Activated T-helper 9 cell treated with anti-CD3 and anti-CD28 coated beads, Interleukin-2, amount 50 U/mL, for 16 hours (primary cell): ENCODE measurements around the gene SLC23A2.
A peak's percentile ranks its signal among the peaks of the same experiment; 100 is the strongest.

Experiments used
- DNase-seq: peaks from one replicate; pipeline ENCODE4 v3.0.0-alpha.2; 2020; ENCODE audit warnings: low read depth

SLC23A2 gene

DNA sequence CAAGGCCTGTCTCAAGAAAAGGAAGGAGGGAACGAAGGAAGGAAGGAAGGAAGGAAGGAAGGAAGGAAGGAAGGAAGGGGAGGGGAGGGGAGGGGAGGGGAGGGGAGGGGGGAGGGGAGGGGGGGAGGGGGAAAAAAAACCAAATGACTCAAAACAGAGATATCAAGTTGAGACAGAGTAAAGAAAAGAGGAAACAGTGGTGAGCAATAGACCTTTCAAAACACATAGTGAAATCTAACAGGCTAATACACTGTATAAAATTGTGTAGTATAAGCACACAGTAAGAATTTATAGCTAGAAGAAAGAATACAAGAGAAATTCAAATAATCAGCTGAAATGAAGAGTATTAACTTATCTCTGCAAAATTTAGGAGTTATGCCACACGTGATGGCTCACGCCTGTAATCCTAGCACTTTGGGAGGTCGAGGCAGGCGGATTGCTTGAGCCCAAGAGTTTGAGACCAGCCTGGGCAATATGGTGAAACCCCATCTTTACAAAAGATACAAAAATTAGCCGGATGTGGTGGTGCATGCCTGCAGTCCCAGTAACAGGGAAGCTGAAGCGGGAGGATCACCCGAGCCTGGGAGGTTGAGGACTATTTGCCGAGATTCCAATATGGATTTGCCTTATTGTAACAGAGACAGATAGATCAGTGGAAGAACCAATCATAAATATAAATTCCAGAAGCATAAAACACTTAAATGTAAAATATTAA, 156.4 kb downstream of the SLC23A2 start:
- no peak for DNase-seq

DNA sequence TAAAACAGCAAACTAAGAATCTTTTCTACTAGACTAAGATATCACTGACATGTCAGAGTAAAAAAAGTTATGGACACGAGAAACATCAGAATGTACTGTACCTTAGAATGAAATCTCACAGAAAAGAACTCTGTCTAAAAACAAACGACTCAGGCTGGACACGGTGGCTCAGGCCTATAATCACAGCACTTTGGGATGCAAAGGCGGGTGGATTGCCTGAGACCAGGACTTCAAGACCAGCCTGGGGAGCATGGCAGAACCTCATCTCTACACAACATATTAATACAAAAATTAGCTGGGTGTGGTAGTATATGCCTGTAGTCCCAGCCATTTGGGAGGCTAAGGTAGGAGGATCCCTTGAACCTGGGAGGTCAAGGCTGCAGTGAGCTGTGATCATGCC, 157.0 kb downstream of the SLC23A2 start:
- DNase-seq, result no peak

DNA sequence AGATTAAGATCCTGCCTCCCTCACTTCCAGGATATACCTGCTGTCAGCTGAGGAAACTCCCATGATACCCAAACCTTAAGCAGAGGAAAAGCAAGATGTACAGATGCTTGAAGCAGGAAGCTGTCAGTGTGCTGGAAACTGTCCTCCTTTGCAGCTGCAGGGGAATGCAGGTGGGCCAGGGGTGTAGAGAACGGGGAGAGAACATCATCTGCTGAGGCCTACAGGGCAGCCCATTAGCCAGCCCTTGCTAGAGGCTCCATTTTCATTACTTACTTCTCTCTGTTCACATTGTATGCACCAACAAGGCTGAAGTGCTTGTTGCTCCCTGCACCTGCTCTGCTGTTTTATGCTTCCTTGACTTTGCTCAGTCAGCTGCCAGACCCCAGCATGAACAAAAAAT, 160.5 kb downstream of the SLC23A2 start:
- DNase-seq, result no peak

DNA sequence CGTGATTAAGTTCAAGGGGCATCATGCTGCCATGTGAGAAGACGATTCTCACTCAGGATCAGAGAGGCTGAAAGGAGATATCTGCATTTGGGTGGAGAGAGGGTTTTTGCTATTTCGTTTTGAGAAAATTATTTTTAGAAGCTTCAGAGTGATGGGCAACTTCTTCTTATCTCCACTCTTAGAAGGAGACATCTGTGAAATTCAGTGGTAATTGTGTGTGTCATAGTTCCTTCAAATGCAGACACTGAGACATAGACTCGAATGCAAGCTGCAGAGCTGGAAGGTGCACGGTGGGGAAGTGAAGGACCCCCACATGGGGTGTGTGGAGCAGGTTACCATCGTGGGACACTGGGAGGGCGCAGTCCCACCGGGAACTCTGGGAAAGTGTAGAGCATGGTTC, 162.8 kb downstream of the SLC23A2 start:
- no peak for DNase-seq

DNA sequence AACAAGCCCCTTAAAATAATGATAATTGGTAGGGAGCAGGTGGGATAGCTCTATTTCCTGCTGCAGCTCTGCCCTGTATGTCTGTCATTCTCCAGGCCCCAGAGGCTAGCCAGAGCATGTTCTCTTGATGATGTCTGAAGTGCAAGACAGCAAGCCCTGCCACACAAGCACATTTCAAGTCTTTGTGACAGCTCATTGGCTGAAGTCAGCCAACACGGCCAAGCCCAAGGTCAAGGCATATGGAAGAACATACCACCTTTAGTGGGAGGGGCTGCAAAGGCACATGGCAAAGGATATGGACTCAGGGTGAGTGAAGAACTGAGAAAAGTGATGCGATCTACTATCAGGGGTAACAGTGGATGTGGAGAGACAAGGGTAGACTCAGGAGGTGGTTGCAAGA, 163.6 kb downstream of the SLC23A2 start:
- no peak for DNase-seq

DNA sequence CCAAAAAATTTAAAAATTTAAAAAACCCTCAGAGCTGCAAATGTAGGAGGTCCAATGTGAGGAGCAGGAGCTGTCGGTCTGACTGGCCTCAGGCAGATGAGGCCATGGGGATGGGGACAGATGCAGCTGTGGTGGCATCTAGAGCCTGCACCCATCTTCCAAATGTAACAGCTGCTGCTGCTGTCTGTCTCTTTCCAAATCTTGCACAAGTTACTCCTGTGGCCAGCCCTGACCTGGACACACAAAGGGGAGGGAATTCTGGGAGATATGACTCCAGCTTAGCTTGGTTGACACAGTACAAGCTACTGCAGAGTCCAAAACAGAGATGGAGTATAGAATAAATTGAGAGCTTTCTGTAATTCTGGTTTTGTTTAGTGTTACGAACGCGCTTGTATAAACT, 164.4 kb downstream of the SLC23A2 start:
- DNase-seq, result no peak

DNA sequence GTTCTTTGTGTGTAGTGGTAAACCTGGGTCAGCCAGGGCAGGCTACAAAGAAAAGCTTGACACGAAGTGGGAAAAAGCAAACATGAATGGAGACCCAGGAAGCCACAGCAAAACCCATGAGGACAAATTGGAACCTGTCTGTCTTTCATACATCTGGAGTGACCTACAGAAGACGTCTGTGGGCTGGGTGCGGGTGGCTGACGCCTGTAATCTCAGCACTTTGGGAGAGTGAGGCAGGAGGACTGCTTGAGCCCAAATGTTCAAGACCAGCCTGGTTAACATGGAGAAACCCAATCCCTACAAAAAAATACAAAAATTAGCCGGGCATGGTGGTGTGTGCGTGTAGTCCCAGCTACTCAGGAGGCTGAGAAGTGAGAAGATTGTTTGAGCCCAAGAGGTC, 164.8 kb downstream of the SLC23A2 start:
- DNase-seq, result no peak

DNA sequence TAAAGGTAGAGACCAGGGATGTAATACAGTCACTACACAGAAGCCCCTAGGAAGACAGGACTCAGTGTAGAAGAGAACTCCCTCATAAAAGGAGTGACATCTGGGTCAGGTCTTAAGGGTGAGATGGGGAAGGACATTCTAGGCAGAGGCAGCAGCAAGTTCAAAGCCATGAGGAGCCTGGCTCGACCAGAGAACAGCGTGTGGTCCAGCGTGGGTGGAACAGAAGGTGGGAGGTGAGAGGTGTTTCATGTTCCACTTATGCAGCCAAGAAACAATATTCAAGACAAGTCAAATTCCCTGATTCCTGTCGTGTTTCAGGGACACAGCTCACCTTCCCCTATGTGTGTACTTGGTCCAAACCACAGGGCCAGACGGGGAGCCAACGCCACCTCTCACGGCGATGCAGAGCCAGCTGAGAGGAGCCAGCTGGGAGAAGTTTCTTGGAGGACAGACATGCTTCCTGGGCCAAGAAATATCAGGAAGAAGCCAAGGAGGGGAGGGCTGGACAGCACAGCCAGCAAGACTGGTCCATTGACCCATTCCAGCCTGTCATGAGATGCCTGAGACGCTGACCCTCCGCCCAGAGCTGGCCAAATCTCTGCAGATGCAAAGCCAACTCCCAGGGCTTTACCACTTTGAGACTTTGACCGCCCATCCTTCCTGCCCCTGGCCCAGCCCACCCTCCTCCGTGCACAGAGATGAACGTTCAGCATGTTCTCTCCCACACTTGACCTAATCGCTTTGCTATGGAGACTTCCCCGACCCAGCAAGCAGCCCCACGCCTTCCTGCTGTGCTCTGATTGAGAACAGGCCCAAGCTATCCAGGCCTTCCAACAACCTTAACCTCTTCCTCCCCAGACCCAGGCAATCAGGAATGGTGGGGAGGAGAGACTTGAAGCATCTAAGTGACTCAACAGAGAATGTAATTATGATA, 165.8 kb downstream of the SLC23A2 start:
- no peak for DNase-seq

DNA sequence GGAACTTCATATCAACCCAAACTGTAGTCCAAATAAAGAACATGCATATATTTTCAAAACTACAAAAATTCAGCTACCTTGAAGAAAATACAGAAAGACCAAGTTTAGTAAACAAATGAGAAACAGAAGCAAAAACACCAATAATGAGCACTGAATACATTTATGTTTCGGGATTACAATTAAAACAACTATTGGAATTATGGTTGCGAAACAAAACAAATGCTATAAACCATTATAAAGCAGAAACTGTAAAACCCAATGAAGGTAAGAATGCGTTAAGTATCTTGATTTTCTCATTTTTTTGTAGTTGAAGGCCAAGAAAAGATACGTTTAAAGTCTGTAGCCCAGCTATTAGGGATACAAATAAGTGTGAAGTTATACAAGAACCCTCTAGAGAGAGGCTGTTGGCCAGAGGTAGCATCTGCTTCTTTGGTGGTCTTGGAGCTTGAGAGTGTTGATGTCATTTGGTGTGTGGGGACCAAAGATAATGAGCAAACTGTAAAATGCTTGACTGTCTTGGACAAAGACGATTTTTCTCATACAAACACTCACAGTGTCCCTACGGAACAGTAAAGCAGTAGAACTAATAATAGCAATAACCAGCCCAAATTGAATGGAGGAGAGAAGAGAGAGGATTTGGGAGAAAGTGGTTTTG, 168.1 kb downstream of the SLC23A2 start:
- DNase-seq, result no peak

DNA sequence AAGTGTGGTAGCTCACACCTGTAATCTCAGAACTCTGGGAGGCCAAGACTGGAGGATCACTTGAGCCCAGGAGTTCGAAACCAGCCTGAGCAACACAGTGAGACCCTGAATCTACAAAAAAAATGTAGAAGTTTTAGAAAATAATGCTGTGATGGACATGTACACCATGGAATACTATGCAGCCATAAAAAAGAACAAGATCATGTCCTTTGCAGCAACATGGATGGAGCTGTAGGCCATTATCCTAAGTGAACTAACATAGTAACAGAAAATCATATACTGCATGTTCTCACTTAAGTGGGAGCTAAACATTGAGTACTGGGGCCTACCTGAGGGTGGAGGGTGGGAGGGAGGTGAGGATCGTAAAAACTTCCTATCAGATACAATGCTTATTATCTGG, 168.8 kb downstream of the SLC23A2 start:
- DNase-seq, result no peak

DNA sequence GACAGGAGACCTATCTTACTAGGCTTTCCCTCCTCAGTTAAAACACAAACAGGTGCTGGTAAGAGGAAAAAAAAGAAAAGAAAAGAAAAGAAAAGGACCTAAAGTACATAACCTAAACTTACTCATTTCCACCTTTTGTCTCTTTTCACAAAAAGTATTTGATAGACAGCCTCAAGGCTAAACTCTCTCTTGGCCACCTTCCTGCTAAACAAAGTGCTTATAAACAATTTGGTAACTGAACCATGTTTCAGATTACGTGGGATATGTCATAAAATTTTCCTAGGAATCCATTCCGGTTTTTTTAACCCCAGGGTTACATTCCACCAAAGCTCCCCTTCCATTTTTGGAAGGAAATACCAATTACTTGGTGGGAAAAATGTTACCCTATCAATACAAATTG, 170.6 kb downstream of the SLC23A2 start:
- DNase-seq, result no peak

DNA sequence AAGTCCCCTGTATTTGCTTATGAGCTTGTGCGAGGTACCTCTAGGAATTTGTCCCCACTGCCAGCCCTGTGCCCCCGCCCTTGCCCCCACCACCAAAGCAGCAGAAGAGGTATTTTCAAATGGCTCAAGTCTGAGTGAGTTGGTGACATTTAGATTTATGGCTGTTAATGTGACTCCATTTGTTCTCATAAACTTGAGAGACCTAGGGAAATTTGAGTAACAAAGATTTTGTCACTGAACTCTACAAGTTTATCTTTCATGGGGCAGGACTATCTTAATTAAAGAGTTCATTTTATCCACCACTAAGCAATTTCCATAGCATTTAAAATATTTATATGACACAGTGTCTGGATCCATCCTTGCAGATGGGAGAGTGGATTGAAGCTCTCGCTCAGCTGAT, 171.1 kb downstream of the SLC23A2 start:
- no peak for DNase-seq

DNA sequence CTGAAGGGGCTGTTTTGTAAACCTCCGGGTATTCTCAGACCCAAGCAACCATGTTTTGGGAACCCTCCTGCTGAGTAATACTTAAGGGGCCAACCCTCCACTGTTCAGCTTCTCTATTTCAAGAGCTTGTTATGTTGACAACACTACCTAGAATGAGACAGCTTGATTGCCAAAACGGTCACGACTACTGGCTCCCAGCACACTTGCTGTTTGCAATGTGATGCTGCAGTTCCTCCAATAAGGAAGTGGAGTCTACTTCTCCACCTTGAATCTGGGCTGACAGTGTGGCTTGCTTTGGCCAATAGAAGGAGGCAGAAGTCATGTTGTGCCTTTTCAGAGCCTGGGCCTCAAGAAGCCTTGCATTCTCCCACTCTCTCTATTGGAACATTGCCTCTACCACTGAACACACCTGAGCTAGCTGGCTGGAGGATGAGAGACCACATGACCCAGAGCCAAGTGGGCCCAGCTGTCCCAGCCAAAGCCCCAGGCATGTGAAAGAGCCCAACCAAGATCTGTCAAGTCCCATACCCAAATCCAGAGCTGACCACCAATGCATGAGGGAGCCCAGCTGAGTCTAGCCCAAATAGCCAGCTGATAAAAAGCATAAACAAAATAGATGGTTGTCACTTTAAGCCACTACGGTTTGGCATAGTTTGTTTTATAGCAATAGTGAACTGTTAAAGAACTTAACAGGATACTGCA, 171.6 kb downstream of the SLC23A2 start:
- DNase-seq, result no peak

DNA sequence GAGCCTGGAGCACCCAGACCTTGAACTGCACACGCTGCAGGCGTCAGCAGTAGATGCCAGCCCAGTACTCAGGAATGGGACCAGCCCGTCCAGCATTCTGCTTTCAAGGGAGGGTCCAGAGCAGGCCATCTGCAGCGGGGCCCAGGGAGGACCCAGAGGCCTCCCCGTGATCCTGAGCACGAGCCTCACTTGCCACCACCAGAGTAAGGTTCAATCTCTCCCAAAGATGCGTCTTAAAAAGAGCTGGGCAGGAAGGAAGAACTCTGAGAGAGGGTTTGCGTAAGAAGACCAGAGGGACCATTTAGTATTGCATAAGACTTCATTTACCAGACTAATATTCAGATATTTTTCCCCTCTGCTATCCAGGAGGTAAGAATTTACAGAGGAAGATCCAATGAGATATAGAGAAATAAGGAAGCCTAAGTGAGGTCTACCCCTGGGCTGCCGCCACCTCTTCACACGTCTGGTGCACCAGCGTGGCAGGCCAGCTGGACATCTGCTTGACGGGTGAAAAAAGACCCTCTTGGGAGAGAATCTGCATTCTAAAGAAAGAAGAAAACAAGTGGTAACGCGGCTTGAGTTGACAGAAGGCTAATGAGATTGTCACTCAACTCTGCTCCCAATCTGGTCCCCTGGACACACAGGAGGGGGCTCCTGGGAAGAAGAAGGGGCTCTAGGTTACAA, 172.3 kb downstream of the SLC23A2 start:
- no peak for DNase-seq

DNA sequence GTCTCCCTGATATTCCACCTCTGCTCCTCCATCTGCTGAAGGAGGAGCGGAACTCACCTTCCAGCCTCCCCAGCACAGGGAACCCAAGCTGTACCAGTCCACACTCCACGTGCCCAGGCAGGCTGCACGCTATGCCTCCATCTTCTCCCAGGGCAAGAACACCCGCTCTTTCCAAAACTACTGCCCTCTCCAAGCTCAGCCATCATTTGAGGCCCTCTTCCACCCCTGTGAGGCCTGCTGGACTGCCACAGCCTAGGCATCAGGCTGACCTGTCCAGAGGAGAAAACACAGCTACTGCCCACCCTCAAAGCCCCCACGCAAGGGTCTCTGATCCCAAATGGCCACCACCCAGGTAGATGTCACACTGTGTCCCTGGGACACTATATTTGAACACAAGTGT, 179.7 kb downstream of the SLC23A2 start:
- DNase-seq, result no peak

DNA sequence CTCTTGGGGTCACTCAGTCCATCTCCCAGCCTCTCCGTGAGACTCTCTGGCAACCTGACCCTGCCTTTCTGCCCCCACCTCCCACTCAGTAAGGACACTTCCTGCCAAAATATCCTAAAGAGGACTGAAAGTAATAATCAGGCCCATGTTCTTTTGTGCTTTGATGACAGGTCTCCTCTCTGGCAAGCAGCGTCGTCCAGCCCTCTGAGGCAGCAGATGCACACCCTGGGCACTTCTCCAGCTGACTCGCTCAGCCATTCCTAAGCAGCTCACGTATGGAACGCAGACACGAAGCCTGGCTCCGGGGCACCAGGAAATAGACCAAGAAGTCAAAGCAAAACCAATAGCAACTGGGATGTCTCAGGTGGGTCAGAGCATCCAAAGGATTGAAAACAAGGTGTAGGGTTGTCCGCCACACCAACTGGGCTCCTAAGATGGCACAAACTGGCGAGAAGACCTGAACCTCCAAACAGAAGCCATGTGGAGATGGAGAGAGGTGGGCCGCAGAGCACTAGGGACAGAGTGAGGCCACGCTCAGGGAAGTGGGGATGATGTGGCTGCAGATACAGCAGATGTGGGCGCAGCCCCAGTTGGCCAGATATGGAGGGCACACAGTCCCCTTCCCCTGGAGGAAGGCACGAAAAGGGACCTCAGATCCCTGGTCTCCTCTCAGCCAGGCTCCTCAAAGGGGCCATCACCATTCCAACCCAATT, 180.3 kb downstream of the SLC23A2 start:
- no peak for DNase-seq

DNA sequence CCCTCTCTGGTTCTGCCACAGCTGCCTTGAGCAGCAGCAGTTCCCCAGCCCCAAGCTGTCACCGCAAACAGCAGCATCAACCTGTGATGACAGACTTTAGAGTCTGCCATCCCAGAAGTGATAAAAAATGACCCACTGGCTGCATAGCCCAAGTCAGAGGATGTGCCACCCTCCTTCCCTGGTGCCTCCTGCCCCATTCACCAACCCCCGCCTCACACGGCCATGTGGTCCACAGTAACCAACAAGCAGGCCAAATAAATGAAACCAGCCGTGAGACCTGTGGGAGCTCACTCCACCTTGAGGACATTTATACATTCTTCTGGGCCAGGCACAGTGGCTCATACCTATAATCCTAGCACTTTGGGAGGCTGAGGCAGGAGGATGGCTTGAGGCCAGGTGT, 181.4 kb downstream of the SLC23A2 start:
- no peak for DNase-seq

DNA sequence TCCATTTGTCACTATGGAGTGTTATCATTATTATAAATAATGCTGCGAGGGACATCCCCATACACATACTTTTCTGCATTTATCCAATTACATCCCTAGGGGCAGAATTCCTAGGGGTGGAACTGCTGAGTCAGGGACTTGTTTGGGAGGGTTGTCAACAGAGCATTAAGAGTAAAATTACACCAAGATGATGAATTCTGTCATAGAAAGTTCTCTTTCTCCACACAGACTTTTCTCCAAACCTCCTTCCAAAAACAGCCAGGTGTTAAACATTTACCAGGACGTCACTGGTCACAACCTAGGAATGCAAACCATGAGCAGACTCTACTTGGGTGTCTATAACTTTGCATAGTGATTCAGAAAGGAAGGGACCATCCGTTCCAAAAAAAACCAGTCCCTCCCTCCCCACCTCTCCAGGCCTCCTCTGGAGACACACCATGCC, 184.1 kb downstream of the SLC23A2 start:
- no peak for DNase-seq

DNA sequence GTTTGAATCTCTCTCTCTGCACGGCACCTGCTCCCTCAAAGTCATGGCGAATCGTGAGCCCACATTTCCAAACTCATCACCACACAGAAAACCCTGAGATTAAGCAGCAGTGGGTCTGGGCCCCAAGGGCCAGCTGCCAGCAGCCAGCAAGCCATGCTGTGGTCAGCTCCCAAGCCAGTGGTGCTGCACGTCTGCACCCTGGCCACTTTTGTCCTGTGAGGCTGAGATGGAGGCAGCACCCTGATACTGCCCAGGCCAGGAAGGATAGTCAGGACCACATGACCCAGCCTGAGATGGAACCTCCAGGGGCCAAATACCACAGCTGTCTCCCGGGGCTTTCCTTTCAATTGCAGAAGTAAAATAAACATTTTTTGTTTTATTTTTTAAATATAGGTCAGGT, 185.7 kb downstream of the SLC23A2 start:
- DNase-seq, result no peak

DNA sequence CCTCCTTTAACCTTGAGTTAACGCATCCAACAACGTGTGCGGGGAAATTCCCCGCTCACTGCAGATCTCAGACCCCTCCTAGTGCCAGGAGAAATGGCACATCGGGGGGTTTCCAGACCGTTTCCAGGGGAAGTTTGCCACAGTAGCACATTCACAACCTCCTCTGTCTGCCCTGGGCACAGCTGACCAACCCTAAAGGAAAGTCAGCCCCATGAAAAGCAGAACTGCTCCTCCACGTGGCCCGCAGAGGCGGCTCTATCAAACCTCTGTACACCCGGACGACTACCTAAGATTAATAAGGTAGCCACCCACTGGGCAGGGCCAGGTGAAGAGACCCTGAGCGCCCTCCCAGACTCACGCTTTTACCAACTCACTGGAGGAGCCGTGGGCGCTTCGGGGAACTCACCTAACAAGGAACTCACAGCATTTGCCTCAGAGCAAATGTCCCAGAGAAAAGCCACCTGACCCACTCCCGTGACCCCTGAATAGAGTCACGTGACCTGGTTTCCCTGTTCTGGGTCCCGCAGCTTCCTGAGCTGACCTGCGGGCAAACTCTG, 186.5 kb downstream of the SLC23A2 start:
- DNase-seq, result peak; percentile 71
